Keratinocyte (primary cell): ENCODE results near the gene SLC22A3.

Experiments
- EZH2 ChIP-seq: IDR thresholded peaks from one replicate; pipeline ENCODE4 v1.6.1; 2012; ENCODE audit warnings: inconsistent platforms, mild to moderate bottlenecking, low read length, moderate library complexity
- TF ChIP-seq, protein P1 (sequence below), 3 experiments: IDR thresholded peaks in 1 of 3; conservative IDR thresholded peaks in 1 of 3; optimal IDR thresholded peaks in 1 of 3; 2 replicates in 2 of 3; 3 replicates in 1 of 3; pipeline versions ENCODE3 to v1.5.1; 2011; ENCODE audit warnings: low read length in 3 of 3, mild to moderate bottlenecking in 3 of 3, moderate library complexity in 2 of 3, control low read depth in 1 of 3, inconsistent platforms in 1 of 3; ENCODE audit not compliant: insufficient read depth in 2 of 3; ENCODE audit errors: extremely low read depth in 1 of 3

DNA sequence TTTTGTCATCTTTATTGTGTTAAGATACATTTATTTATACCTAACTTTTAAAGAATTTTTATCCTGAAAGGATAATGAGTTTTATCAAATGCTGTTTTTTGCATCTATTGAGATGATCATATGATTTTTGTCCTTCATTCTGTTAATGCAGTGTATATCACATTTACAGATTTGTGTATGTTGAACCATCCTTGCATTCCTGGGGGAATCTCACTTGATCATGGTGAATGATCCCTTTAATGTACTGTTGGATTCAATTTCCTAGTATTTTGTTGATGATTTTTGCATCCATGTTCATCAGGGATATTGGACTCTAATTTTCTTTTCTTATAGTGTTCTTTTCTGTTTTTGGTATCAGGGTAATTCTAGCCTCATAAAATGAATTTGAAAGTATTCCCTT lies 38.5 kb upstream of the SLC22A3 start:
- TF ChIP-seq, protein P1, sequence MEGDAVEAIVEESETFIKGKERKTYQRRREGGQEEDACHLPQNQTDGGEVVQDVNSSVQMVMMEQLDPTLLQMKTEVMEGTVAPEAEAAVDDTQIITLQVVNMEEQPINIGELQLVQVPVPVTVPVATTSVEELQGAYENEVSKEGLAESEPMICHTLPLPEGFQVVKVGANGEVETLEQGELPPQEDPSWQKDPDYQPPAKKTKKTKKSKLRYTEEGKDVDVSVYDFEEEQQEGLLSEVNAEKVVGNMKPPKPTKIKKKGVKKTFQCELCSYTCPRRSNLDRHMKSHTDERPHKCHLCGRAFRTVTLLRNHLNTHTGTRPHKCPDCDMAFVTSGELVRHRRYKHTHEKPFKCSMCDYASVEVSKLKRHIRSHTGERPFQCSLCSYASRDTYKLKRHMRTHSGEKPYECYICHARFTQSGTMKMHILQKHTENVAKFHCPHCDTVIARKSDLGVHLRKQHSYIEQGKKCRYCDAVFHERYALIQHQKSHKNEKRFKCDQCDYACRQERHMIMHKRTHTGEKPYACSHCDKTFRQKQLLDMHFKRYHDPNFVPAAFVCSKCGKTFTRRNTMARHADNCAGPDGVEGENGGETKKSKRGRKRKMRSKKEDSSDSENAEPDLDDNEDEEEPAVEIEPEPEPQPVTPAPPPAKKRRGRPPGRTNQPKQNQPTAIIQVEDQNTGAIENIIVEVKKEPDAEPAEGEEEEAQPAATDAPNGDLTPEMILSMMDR (optimal IDR thresholded peaks at IDR 0.05 in 1 of 3, IDR thresholded peaks at IDR 0.05 in 1 of 3, conservative IDR thresholded peaks at IDR 0.05 in 1 of 3; ENCODE audit: extremely low read depth in 1 of 3, insufficient read depth in 2 of 3, low read length in 3 of 3): no peak
- TF ChIP-seq EZH2: no peak
